ENCODE measurements around the gene PSMC3IP.
A peak's percentile ranks its signal among the peaks of the same experiment; 100 is the strongest.
"Not testable (repeated sequence)": the region's sequence is repeated elsewhere in the genome, so short reads cannot be mapped to it uniquely, and the experiment has no call there.

The PSMC3IP gene

DNA sequence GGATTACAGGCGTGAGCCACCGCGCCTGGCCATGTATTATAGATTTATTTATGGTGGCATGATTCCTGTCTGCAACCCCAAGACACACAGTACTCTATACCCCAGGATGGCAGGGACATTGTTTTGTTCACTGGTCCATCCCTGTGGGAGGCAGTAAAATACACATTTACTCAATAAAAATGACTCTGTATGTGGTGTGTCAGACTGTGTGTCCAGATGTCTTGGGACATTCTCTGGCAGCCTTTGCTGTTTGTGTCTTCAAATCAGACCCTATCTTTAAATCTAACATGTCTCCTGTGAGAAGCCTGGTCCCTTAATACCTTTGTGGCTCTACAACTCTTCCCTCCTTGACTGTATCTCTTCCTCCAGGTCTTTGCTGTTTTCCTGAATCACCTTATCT is 17.3 kb downstream of the PSMC3IP start:
- no peak for DNase-seq

DNA sequence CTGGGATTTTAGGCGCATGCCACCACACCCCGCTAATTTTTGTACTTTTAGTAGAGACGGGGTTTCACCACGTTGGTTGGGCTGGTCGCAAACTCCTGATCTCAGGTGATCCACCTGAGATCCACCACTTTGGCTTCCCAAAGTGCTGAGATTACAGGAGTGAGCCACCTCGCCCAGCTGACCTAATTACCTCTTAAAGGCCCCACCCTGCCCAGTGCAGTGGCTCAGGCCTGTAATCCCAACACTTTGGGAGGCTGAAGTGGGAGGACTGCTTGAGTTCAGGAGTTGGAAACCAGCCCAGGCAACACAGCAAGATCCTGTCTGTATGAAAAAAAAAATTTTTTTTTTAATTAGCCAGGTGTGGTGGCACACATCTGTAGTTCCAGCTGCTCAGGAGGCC is 18.5 kb downstream of the PSMC3IP start:
- no peak for DNase-seq

DNA sequence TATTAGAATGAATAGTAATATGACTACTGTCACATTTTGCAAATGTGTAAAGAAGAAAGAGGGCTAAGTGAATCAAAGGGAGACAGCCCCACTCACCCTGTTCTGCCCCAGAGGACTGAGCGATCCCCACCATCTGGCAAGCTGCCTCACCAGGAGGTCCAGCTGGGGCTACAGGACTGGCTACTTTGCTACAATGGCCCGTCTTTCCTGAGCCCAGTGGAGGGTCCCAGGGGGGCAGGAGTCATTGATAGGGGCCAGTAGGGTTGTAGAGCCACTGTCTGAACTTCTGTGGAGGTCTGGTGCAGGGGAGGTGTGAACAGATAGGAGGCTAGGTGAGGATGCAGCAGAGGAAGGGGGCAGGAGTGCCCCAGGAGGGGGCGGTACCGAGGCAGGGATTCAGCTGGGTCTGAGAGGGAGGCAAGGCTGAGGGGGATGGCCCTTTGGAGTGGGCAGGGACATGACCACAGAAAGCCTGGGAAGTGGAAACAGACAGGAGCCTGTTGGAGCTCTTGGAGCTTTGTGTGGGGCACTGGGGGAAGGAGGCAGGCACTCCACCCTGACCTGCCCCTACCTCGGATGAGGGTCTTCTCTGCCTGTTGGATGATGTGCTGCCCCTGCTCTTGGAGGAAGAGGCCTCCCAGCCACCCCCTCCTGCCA is 21.4 kb downstream of the PSMC3IP start:
- DNase-seq, result not testable (repeated sequence)

DNA sequence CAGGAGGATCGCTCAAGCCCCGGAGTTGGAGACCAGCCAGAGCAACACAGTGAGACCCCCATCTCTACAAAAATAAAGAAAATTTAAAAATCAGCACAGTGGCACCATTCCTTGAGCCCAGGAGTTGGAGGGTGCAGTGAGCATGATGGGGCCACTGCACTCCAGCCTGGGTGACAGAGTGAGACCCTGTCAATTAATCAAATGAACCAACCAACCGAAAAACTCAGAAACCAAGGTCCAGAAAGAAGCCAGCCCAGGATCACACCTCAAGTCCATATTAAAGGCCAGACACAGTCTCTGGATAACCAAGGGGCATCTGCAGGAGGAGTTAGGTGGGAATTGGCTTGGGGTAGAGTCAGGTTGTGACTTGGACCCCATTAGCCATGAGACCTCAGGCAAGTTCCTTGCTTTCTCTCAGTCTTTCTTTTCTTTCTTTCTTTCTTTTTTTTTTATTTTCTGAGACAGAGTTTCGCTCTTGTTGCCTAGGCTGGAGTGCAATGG is 22.4 kb downstream of the PSMC3IP start:
- no peak for DNase-seq

DNA sequence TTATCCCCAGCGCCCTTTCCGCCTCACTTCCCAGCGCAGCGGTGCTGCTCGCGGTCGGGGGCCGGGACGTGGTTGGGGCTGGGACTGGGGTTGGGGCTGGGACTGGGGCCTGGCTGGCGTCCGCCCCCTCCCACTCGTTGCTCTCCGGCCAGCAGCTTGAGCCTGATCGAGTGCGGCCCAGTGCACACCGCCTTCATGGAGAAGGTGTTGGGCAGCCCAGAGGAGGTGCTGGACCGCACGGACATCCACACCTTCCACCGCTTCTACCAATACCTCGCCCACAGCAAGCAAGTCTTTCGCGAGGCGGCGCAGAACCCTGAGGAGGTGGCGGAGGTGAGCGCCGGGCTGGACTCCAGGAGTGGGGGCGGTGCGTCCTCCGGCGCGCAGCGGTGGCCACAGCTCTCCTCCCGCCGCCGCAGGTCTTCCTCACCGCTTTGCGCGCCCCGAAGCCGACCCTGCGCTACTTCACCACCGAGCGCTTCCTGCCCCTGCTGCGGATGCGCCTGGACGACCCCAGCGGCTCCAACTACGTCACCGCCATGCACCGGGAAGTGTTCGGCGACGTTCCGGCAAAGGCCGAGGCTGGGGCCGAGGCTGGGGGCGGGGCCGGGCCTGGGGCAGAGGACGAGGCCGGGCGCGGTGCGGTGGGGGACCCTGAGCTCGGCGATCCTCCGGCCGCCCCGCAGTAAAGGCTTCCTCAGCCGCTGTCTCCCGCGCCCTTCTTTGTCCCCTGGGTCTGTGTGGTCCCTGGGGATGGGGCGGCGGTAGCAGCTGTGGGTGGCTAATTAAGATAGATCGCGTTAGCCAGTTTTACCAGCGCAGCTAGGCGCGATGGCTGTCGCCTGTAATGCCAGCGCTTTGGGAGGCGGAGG is 23.0 kb downstream of the PSMC3IP start:
- DNase-seq, result peak; percentile 55

DNA sequence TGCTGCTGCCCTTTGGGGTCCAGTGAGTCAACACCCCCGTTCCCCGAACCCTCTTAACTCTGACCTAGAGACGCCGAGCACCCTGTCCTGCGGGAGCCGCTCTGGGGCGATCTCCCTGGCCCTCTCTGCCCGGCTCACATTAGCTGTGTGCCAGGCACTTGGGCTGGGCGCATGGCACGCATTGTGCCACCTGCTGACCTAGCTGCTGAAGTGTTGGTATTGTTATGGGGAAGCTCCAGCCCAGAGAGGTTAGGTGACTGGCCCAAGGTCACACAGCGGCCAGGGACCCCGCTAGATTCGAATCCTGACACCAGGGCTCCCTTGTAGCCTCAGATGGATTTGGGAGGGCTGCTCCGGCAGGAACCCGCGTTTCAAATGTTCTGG is 23.7 kb downstream of the PSMC3IP start:
- DNase-seq, result no peak

DNA sequence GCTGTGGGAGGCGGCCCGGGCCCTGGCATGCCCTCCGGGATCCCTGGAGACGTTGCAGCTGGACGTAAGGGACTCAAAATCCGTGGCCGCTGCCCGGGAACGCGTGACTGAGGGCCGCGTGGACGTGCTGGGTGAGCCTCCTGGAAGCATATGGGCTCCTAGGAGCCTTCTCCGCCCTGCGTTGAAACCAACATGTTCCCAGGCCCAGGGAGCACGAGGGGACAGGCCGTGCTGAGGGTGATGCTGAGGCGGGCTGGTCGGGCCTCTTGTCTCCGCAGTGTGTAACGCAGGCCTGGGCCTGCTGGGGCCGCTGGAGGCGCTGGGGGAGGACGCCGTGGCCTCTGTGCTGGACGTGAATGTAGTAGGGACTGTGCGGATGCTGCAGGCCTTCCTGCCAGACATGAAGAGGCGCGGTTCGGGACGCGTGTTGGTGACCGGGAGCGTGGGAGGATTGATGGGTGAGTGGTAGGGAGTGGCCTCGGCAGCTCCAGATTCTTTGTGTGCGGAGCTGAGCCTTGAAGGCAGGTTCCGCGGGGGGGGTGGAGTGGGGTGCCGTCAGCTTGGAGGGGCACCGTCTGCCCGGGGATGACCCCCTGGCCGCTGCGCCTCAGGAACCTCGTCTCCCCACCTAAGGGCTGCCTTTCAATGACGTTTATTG is 24.2 kb downstream of the PSMC3IP start:
- no peak for DNase-seq

DNA sequence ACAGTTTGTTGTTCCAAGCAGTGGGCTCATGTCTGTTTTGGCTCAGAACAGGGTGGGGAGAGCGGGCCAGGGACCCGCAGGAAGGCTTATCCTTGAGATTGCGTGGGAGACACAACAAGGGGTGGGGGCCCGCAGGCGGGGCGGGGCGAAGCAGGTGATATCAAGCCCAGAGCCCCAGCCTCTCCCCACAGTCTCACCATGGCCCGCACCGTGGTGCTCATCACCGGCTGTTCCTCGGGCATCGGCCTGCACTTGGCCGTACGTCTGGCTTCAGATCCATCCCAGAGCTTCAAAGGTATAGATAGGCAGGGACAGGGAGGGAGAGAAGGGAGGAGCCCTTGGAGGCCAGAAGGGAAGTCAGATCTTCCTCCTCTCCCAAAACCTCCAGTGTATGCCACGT is 24.8 kb downstream of the PSMC3IP start, which contains the start of gene HSD17B1:
TSS of gene HSD17B1 (plus strand) at position 188 of the 400 bp plus-strand sequence. CDS start at position 199, 11 bp downstream.
- DNase-seq, result not testable (repeated sequence)

DNA sequence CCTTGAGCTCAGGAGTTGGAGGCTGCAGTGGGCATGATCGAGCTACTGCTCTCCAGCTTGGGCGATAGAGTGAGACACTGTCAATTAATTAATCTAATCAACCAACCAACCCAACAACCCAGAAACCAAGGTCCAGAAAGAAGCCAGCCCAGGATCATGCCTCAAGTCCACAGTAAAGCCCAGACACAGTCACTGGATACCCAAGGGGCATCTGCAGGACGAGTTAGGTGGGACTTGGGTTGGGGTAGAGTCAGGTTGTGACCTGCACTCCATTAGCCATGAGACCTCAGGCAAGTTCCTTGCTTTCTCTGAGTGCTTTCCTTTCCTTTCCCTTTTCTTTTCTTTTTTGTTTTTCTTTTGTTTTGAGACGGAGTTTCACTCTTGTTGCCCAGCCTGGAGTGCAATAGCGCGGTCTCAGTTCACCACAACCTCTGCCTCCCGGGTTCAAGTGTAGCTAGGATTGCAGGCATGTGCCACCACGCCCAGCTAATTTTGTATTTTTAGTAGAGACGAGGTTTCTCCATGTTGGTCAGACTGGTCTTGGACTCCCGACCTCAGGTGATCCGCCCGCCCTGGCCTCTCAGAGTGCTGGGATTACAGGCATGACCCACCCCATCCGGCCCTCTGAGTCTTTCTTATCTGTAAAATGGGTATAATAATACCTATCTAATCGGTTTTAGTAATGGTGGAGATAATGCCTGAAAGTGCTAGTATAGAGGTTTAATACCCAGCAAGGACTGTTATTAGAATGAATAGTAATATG is 28.4 kb downstream of the PSMC3IP start:
- DNase-seq, result no peak

DNA sequence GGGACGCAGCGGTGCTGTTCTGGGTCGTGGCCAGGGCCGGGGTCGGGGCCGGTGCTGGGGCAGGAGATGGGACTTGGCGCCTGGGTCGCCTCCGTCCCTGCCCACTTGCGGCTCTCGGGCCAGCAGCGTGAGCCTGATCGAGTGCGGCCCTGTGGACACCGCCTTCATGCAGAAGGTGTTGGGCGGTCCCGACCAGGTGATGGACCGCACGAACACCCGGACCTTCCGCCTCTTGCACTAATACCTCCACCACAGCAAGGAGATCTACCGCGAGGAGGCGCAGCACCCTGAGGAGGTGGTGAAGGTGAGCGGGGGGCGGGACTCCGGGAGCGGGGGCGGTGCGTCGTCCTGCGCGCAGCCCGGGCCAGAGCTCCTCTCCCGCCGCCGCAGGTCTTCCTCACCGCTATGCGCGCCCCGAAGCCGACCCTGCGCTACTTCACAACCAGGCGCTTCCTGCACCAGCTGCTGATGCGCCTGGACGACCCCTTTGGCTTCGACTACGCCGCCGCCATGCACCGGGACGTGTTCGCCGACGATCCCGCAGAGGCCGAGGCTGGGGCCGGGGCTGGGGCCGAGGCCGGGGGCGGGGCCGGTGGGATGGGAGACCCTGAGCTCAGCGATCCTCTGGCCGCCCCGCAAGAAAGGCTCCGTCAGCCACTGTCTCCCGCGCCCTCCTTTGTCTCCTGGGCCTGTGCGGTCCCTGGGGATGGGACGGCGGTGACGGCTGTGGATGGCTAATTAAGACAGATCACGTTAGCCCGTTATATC is 29.3 kb downstream of the PSMC3IP start:
- DNase-seq, result peak; percentile 67

DNA sequence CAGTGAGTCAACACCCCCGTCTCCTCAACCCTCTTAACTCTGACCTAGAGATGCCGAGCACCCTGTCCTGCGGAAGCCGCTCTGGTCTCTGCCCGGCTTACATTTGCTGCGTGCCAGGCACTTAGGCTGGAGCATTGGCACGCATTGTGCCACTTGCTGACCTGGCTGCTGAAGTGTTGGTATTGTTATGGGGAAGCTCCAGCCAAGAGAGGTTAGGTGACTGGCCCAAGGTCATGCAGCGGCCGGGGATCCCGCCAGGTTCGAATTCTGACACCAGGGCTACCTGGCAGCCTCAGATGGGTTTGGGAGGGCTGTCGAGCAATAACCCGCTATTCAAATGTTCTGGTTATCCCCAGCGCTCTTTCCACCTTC is 29.8 kb downstream of the PSMC3IP start:
- no peak for DNase-seq

DNA sequence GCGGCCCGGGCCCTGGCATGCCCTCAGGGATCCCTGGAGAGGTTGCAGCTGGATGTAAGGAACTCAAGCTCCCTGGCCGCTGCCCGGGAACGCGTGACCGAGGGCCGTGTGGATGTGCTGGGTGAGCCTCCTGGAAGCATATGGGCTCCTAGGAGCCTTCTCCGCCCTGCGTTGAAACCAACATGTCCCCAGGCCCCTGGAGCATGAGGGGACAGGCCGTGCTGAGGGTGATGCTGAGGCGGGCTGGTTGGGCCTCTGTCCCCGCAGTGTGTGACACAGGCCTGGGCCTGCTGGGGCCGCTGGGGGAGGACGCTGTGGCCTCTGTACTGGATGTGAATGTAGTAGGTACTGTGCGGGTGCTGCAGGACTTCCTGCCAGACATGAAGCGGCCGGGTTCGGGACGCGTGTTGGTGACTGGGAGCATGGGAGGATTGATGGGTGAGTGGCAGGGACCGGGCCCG is 30.5 kb downstream of the PSMC3IP start:
- DNase-seq, result no peak

DNA sequence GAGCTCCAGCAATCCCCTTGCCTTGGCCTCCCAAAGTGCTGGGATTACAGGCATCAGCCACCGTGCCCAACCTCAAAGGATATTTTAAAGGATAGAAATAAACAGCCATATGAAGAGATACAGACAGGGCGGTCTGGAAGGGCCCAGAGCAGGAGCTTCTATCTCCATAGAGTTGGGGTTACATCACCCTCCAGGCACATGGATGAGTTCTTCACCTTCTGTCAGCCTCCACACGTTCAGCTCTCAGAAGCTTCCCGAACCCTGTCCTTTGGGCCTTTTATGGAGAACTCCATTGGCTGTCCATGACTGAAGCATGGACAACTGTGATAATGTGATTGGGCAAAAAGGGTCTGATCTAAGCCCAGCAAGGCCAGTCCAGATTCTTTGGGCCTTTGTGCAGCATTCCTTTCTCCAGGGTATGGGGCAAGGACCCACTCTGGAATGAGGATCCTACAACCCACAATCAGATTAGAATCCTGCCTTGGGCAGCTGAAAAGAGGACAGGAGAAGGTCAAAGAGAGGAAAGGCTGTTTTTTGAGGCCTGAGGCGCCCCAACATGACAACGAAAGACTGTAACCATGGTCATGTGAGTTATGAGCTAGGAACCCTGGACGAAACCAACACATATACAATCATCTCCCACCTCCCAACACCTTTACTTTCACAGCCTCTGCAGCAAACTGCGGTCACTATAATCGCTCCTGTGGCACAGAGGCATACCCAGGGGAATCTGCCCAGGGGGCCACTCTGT is 31.6 kb downstream of the PSMC3IP start:
- DNase-seq, result not testable (repeated sequence)

DNA sequence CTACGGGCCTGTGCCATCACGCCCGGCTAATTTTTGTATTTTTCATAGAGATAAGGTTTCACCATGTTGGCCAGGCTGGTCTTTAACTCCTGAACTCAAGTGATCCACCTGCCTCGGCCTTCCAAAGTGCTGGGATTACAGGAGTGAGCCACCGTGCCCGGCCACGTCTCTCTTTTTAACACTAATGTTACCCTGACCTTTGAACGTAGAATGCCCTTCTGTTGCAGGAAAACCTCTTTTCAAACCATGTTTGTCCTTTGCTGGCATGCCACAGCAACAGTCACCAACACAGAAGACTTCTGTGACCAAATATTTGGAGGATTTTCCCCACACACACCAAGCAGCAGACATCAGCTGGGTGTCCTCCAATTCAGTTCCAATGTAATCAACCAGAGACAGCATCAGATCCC is 32.6 kb downstream of the PSMC3IP start:
- DNase-seq, result no peak

DNA sequence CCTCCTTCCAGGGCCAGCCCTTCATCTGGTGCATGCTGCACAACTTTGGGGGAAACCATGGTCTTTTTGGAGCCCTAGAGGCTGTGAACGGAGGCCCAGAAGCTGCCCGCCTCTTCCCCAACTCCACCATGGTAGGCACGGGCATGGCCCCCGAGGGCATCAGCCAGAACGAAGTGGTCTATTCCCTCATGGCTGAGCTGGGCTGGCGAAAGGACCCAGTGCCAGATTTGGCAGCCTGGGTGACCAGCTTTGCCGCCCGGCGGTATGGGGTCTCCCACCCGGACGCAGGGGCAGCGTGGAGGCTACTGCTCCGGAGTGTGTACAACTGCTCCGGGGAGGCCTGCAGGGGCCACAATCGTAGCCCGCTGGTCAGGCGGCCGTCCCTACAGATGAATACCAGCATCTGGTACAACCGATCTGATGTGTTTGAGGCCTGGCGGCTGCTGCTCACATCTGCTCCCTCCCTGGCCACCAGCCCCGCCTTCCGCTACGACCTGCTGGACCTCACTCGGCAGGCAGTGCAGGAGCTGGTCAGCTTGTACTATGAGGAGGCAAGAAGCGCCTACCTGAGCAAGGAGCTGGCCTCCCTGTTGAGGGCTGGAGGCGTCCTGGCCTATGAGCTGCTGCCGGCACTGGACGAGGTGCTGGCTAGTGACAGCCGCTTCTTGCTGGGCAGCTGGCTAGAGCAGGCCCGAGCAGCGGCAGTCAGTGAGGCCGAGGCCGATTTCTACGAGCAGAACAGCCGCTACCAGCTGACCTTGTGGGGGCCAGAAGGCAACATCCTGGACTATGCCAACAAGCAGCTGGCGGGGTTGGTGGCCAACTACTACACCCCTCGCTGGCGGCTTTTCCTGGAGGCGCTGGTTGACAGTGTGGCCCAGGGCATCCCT is 34.1 kb downstream of the PSMC3IP start:
- DNase-seq, result no peak

DNA sequence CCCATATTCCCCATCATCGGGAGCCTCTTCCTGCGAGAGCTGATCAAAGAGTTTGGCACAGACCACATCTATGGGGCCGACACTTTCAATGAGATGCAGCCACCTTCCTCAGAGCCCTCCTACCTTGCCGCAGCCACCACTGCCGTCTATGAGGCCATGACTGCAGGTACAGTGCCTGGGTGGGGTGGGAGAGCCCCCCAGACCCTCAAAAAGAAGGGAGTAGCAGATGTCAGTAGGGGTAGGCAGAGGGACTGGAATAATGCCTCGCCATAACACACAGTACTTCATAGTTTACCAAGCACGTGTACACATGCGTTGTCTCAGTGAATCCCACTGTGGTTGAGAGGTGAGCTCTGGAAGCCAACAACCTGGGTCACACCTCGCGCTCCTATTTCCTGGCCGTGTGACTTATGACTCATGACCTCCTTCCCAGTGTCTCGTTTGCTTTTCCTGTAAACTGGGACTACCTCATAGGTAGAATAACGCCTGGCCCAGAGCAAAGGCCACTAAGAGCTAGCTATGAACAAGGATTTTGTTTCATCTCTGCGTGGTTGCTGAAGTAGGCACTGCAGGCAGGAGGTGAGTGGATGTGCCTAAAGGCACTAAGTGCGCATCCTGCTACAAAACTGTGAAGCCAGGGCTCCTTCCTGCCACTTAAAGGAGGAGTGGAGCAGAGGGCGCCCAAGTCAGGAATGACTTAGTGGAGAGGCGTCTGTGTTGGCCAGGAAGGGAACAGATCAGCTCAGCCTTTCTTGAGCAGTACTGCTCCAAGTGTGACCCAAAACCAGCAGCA is 36.3 kb downstream of the PSMC3IP start:
- DNase-seq, result peak; percentile 30

DNA sequence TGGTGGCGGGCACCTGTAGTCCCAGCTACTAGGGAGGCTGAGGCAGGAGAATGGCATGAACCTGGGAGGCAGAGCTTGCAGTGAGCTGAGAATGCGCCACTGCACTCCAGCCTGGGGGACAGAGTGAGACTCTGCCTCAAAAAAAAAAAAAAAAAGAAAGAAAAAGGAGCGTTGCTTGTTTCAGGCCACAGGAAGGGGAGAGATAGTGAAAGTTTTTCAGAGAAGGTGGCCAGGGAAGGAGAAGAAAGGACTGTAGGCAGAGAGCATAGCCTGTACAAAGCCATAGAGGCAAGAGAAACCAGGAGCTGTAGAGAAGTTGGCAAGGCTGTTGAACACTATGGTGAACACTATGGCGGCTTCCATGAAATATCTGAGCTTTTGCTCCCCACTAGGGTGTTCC is 37.0 kb downstream of the PSMC3IP start:
- DNase-seq, result not testable (repeated sequence)

DNA sequence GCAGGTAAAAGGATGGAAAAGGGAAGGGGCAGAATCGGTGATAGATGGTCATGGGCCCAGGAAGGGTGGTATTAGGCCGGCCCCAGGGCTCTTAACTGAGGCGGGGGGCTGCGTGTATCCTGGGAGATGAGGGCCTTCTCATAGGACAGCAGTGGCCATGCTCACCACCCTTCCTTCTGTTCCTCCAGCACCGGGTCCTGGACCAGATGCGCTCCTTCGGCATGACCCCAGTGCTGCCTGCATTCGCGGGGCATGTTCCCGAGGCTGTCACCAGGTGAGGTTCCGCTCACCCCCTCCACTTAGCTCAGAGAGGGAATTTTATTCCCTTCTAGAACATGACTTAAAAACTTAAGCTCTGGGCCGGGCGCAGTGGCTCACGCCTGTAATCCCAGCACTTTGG is 39.0 kb downstream of the PSMC3IP start:
- DNase-seq, result no peak

DNA sequence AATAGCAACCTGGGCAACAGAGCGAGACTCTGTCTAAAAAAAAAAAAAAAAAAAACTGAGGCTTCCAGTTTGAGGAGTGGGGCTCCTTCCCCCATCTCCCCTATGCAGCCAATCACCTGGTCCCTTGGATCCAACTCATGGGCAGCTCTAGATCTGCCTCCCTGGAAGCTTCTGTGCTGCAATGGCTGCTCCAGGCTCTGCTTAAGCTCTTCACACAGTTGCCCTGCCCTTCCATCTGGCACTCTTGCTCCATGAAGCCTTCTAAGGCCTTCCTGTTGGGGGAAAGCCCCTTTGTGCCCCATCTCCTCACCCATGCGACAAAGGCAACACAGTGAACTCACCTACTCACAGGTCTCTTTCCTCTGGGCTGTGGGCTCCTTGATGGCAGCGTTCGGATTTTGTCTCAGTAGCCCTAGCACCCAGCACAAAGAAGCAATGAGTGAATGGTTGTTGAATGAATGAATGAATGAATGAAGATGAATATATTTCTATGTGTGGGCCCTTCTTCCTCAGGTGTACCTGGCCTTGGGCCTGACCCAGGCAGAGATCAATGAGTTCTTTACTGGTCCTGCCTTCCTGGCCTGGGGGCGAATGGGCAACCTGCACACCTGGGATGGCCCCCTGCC is 39.6 kb downstream of the PSMC3IP start:
- no peak for DNase-seq

All from effector CD8-positive, alpha-beta T cell (primary cell).